HUDEP-2 (cell line): Measurements from ENCODE around the gene CDKN2AIP.
"Not testable (repeated sequence)": the region's sequence is repeated elsewhere in the genome, so short reads cannot be mapped to it uniquely, and the experiment has no call there.

Experiments used
- DNase-seq, 76 experiments: peaks; one replicate each; lab custom pipeline; 2025; ENCODE audit not compliant: unreplicated experiment in 76 of 76; lab: John Stamatoyannopoulos, UW

Gene CDKN2AIP

DNA sequence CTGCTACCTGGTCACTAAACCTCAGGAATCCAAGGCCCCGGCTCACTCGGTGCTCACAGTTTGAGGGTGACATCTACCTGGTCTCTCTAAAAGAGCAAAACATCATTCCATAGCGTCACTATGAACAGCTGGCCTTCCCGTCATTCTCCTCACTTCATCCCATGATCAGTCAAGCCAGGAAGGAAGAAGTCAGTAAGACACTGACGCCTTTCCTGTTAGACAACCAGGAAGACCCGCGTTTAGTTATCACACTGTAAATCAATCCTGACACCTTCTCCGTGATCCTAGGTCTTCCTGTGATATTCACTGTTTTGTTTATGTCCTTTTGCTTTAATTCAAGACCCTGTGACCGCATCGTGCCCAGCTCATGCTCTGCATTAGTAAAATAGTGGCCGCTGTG, 31.6 kb upstream of the CDKN2AIP start:
- DNase-seq = no peak

DNA sequence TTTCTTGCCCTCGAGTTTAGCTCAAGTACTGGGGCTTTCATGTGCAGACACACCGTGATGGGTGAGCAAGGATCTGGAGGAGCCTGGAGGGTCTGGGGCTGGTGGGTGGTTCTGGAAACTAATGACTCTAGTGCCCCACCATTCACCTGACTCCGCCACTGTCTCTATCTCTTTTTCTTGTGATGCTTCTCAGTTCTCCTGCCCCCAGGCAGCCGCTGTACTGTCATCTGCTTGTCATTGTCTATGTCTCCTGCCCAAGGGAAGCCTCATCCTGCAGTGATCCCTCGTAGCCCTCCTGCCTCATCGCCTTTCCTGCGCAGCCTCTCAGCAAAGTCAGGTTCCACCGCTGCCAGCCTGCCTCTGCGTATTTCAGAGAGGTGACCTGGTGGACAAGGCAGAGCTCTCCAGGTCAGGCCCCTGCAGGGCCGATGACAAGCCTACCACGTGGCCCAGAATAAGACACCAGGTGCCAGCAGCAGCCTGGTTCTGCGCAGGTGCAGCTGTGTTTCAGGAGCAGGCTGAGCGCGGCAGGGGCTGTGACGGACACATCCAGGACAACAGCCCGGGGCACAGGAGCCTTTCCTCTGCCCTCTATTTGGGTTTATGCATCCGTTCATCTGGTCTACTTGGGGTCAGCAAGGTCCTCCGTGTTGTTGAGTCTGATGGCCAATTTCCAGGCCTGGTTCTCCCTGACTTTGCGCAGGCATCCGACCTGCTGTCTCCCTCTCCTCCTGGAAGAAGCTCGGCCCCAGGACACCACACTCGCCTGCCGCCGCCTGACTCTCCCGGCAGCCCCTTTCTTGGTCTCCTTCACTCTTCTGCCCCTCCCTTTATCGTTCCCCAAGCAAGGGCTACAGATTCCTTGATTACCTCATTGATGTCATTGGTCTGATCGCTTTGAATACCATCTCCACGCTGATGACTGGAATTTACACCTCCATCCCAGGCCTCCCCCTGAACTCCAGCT, 30.9 kb upstream of the CDKN2AIP start:
- no peak for DNase-seq

DNA sequence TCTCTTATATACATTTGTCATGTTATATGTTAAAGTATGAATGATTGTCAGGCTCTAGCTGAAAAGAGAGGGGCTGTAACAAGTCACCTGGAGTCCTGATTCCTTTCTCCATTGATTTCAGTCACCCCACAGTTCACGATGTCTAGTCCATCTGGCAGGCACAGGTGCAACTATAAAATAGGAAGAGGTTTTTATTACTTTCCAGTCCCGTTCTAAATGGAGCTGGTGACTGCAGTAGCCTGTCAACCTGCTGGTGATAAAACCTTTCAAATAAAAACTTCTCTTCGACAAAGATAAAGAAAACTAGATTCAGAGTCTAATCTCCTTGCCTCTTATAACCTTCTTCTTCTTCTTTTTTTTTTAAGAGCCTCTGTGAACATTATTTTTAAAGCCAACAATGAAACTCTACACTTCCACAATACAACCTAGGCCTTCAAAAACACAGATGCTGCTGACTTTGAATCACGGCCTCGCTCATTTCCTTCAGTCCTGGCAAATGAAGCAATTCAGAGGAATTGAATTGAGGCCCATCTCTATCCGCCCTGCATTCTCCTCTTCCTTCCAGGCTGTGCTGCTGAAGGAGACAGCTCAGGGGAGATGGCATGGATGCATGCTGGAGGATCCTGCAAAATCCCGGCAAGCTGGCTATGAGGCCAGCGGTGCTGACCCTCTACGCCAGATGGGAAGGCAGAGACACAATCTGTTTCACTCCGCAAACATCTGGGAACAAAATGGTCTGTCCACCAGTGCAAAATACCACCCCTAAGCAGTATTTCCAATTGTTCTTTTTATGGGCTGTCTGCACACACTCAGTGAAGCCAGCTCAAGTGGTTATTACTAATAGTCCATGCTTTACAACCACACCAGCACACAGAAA, 27.3 kb upstream of the CDKN2AIP start:
- no peak for DNase-seq

DNA sequence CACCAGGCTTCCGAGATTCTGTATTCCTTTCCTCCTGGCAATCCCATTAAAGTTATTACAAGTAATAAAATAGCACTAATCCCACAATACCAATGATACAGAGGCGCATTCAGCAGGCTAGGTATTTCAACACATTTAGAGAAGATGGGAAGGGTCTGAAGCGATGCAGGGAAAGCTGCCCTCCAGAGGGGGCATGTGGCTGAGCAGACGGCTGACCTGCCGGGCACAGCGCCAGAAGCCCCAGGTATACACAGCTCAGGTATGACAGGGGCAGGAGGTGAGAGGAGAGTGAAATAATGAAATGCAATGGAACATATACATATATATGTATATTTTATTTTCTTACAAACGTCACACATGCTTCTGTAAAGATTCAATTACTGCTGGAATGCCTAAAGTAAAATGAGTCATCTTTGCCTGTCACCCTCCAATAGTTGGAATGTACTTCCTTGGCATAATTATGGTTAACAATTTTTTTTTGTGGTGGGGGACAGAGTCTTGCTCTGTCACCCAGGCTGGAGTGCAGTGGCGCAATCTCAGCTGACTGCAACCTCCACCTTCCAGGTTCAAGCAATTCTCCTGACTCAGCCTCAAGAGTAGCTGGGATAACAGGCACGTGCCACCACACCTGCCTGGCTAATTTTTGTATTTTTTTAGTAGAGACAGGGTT, 21.3 kb upstream of the CDKN2AIP start:
- no peak for DNase-seq

DNA sequence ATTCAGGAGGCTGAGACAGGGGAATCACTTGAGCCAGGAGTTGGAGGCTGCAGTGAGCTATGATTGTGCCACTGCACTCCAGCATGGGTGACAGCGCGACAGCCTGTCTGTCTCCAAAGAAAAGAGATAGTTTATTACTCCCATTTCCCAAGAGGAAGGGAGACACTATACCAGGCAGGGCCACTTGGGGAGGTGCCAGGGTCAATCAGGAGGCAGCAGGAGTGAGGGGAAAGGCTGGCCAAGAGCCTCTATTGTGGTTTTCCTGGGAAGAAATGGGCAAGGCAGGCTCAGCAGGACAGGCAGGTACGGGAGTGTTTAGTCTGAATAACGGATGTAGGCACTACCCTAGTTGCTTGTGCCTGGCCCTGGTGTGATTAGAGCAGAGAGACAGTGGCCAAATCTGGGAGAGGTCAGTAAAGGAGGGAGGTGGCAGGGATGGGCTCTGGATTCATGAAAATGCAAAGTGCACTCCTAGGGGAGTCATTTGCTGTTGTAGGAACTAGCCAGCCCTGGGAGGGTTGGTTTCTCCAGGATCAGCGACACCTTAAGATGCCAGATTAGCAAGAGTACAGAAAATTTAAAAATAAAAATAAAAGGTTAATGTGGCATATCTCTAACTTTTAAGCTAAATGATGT, 20.2 kb upstream of the CDKN2AIP start:
- DNase-seq = no peak

DNA sequence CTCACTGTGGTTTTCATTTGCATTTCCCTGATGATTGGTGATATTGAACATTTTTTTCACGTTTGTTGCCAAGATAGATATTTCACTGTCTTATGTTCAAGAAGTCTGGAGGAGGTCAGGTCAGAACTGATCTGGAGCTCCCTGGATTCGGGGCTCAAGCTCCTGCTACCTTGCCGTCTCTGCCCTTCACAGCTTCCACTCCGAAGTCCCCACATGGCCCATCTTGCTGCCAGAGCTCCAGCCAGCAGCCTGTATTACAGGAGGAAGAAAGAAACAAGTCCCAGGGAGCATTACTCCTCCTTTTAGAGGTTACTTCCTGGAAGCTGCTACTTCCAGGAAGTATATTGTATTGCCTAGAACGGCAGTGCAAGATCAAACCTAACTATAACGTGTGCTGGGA, 17.9 kb upstream of the CDKN2AIP start:
- no peak for DNase-seq

DNA sequence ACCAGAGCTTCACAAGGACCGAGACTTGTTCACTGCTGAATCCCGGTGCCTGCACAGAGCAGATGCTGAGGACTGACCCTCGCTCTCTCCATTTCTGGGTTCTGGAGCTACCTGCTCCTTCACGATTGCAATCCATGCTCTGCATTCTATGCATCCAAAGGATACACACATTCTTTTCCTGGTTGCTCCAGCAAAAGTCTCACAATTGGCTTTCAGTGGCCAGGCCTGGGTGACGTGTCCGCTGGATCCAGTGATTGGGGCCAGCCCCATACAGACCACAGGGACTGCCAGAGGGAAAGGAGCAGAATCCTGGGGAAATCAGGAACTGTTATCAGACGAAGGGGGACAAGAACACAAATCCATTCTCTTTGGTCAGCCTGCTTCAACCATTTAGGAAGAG, 14.9 kb upstream of the CDKN2AIP start:
- no peak for DNase-seq

DNA sequence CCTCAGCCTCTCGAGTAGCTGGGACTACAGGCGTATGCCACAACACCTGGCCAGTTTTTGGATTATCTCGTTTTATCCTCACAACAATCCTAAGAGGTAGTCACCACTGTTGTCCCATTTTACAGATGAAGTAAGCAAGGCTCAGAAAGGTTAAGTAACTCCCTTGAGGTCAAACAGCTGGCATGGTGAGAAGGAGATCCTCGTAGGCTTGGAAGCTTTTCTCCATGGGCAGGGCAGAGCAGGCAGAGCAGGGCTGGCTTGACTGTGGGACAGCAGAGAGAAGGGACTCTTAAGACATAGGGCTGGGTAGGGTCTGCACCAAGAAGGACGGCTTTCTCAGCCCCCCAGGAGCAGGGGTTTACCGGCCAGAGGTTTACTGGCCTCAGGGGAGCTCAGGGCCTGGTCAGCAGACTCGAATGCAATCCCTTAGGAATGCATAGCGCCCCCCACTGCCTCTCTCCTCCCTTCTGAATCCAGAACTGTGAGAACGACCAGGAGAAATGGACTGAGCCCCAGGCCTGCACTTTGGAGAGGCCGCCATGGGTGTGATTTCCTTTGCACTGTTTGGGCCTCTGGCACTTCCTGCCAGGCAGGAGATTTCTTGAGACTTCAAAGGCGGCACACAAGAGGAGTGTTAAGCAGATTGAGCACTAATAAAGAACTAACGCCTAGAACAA, 14.0 kb upstream of the CDKN2AIP start:
- DNase-seq = no peak

DNA sequence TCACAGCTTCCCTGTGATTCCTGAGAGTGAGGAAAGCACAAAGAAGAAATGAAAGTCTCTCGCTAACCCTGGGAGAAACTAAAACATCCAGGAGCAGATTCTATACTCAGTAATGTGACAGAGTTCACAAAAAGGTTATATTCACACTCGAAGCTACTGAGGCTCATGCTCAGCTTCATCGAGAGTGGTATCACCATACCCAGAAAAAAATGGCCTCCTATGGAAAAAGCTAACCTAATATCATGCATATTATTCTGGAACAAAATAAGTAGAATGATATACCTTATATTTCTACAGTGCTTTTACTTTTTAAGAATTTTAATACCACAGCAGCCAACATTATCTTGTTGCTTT, 13.5 kb upstream of the CDKN2AIP start:
- DNase-seq = no peak

DNA sequence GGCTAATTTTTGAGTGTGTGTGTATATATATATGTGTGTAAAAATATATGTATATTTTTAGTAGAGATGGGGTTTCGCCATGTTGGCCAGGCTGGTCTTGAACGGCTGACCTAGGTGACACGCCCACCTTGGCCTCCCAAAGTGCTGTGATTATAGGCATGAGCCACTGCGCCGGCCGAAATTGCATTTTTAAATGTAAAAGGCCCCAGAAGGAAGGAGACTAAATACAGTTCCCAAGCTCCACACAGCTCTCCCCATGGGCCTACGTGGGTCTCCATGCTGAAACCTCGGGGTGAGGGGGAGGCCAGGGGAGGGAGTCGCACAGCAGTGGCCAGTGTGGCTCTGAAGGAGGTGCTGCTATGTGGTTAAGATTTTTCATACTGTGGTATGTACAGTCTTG, 12.8 kb upstream of the CDKN2AIP start:
- DNase-seq = no peak

DNA sequence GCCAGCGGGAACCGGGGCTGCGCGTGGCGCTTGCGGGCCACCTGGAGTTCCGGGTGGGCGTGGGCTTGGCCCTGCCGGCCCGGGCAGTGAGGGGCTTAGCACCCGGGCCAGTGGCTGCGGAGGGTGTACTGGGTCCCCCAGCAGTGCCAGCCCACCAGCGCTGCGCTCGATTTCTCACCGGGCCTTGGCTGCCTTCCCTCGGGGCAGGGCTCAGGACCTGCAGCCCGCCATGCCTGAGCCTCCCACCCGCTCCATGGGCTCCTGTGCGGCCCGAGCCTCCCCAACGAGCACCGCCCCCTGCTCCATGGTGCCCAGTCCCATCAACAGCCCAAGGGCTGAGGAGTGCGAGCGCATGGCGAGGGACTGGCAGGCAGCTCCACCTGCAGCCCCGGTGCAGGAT, 11.3 kb upstream of the CDKN2AIP start:
- DNase-seq = not testable (repeated sequence)

DNA sequence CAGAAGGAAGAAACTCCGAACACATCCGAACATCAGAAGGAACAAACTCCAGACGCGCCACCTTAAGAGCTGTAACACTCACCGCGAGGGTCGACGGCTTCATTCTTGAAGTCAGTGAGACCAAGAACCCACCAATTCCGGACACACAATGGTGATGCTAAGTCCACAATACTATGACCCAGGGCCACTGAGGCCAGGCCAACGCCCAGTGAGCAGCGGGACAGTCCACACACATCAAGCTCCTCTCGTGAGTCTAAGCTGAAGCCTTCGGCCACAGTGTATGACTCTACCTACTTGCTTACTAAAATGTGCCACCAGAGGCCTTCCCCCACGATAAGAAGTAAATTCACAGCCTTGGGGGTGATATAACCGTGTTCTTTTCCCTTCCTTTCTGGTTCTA, 10.2 kb upstream of the CDKN2AIP start:
- no peak for DNase-seq

DNA sequence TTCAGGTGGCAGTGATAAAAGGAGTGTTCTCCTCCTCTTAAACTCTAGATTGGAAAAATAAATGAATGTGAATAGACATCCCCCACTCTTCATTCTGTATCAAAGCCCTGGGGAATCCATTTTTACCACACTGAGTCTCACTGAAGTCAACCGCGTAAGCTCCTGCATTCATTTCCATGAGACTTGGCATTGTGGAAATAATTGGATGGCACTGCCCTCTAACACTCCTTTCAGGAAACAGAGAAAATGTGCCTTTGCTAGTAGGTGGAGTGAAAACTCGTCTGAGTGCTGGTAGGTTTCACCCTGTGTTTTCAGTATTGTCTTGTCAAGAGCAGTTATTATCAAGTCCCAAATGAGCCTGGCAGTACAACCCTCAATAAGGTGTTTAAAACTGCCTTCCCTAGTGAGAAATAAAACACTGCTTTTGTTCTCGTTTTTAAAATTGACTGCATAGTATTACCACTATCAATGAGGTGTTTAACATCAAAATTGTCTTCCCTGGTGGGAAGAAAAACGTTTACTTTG, 9.7 kb upstream of the CDKN2AIP start:
- no peak for DNase-seq

DNA sequence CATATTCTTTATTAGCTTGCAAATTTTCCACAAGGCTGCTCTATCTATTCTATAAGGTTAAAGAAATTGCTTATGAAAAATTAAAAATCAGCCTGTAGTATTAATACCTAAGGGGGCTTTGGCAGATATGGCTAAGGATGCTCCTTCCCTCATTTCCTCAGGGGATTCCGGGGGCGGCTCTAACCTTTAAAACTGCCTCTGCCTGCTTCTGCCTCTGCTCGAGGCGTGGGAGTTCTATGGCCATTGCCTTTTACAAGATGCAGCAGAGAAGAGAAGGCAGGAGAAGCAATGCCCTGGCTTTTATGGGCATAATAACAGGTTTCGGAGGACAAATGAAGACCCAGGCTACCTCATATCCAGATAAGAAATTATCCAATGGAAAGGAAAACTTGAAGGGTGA, 8.6 kb upstream of the CDKN2AIP start:
- DNase-seq = no peak

DNA sequence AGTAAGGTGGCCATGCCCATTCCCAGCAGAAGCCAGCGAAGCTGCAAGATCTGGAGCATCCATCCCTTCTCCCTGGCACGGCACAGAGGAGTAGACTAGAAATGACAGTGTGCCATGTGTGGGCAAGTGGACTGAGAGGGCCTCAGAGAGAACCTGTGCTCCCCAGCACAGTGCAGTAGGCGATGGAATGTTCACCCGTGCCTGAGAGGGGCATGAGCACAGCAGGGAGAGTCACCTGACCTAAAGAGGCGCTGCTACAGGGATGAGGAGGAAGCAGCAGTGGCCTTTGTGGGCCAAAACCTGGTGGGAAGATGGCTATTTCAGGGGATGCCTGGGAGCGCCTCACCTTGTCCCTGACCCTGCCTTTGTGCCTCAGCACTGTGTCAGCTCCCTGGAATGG, 8.0 kb upstream of the CDKN2AIP start:
- DNase-seq = no peak

DNA sequence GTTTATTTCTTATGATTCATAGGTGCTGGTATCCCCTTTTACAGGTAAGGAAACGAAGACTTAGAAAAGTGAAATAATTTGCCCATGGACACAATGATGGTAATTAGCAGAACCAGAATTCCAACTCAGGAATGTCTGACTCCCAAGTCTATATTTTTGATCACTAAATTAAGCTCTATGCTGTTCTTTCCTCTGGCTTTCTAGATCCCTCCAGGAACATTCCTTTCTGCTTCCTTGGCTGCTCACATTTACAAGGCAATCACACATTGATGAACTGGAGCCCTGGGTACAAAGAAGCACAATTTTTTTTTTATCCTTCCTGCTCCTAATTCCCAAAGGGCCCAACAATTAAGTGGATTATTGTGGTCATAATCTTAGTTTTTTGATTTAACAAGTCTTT, 7.0 kb upstream of the CDKN2AIP start:
- DNase-seq = no peak

DNA sequence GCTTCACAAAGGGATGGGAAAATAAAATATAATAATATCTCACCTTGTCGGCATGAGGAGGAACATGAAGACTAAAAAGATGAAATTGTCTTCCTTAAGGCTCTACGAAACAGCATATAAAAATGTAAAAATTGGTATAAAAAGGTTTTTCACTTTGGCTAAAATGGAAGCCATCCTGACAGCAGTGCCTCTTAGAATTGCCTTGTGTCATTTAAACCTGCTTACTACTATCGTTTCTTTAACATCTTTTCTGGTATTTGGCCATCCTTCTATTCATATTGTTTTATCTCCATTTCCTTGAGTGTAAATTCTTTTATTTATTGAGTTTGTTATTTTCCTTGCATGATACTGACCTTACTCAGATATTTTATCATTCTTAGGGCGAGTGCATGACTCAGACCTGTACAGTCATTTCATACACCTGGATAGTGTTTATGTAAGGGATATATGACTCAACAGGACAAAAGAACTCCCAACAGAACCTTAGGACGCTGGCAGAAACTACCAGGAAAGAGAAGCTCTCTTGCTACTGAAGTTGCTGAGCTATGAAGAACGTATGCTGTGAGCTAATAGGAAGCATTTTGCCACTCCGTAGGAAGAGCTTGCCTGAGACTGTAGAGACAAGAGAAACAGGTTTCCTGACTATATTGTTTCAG, 5.8 kb upstream of the CDKN2AIP start:
- DNase-seq = no peak

DNA sequence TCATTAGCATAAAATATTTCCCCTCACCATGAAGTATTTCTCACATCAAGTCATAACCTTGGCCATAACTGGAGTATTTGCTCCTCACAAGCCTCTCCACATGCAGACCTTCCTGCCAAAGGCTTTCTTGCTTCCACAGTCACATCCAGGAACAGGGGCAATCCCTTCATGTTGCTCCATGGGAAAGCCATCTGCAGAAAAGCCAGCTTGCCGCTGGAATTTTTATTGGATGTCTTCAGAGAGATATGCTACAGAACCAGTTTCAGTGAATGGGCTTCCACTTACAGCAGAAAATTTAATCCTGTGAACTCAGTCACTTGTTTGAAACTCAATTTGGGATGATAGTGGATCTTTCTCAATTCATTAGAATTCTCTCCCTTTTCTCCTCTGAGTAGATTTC, 3.2 kb upstream of the CDKN2AIP start:
- DNase-seq = no peak

DNA sequence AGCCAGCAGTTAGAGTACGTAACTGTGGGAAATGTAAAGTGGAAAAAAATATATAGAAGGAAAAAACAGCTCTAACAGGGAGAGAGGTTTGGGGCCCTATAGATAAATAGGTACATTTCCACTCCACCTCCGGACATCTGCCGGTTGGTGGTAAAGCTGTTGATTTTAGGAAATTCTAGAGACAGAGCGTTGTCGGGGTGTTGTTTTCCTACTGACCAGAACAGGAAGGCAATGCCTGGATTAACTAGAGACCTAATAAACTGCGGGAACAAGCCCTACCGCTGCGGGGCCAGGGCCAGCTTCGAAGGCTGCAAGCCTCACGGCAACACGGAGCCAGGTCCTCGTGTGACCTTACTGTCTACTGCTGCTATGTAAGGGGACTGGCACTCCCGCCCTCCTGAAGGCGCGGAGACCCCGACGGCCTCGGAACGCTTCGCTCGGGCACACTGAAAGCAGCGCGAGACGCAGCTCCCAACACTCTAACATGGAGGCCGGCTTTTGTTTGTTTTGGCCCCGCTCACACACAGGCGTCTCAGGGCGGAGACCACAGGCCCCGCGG, 702 bp upstream of the CDKN2AIP start:
- peak in 40 of 76 experiments; percentile 1 to 72 (median 47) for DNase-seq
